OCI-LY1 (cell line): ENCODE measurements around the gene IGLL5.

Experiments used
- H2AFZ ChIP-seq: fragments of 200-600 bp; sonication (generic), shearing (Covaris generic); 2 replicates; pipeline ENCODE4 v1.6.0; 2014; ENCODE audit warnings: antibody characterized with exemption, mild to moderate bottlenecking, low read length
- H3F3A ChIP-seq: fragments of 200-600 bp; sonication (generic), shearing (Covaris generic); 2 replicates; pipeline ENCODE4 v1.6.0; 2014; ENCODE audit warnings: mild to moderate bottlenecking, antibody characterized with exemption, low read length, moderate library complexity; ENCODE audit not compliant: insufficient read depth
- H3K27ac ChIP-seq: fragments of 200-600 bp; sonication (generic); 2 replicates; pipeline ENCODE4 v1.5.1; 2014; ENCODE audit warnings: low read length, mixed run types, mild to moderate bottlenecking, low read depth; ENCODE audit not compliant: poor library complexity, severe bottlenecking
- H3K27me3 ChIP-seq: fragments of 200-600 bp; sonication (generic); 2 replicates; pipeline ENCODE4 v1.6.0; 2014; ENCODE audit warnings: antibody characterized with exemption, mild to moderate bottlenecking, low read length, moderate library complexity; ENCODE audit not compliant: insufficient read depth
- H3K36me3 ChIP-seq: fragments of 200-600 bp; sonication (generic); 2 replicates; pipeline ENCODE4 v1.6.1; 2014; ENCODE audit warnings: mild to moderate bottlenecking, antibody characterized with exemption, low read length, moderate library complexity, mixed read lengths; ENCODE audit not compliant: insufficient read depth
- H3K4me1 ChIP-seq: fragments of 200-600 bp; sonication (generic); 2 replicates; pipeline ENCODE4 v1.5.1; 2014; ENCODE audit warnings: mild to moderate bottlenecking, low read length, moderate library complexity; ENCODE audit not compliant: insufficient read depth, severe bottlenecking
- H3K4me2 ChIP-seq: fragments of 200-600 bp; sonication (generic), shearing (Covaris generic); 2 replicates; pipeline ENCODE4 v1.6.1; 2014; ENCODE audit warnings: low read length
- H3K4me3 ChIP-seq: fragments of 200-600 bp; sonication (generic); 2 replicates; pipeline ENCODE4 v1.5.1; 2014; ENCODE audit warnings: low read length, low read depth, mild to moderate bottlenecking, mixed read lengths; ENCODE audit not compliant: poor library complexity, severe bottlenecking
- H3K79me2 ChIP-seq: fragments of 200-600 bp; shearing (Covaris generic); 2 replicates; pipeline ENCODE4 v1.6.1; 2016; ENCODE audit warnings: mixed run types, low read length, mixed read lengths; ENCODE audit not compliant: insufficient read depth
- H3K9ac ChIP-seq: fragments of 200-600 bp; sonication (generic), shearing (Covaris generic); 2 replicates; pipeline ENCODE4 v1.6.1; 2014; ENCODE audit warnings: mild to moderate bottlenecking, low read length, mixed read lengths
- H3K9me2 ChIP-seq: fragments of 200-600 bp; sonication (generic), shearing (Covaris generic); 2 replicates; pipeline ENCODE4 v1.6.1; 2014; ENCODE audit warnings: low read depth, mild to moderate bottlenecking, low read length, mixed read lengths
- H3K9me3 ChIP-seq: fragments of 200-600 bp; shearing (Covaris generic); 2 replicates; pipeline ENCODE4 v1.6.1; 2014; ENCODE audit warnings: low read length, mixed read lengths
- H4K20me1 ChIP-seq: fragments of 200-600 bp; sonication (generic), shearing (Covaris generic); 2 replicates; pipeline ENCODE4 v1.6.0; 2016; ENCODE audit warnings: mild to moderate bottlenecking, low read length; ENCODE audit not compliant: insufficient read depth
- EZH2 ChIP-seq: fragments of 200-600 bp; sonication (generic), shearing (Covaris generic); IDR thresholded peaks from 2 replicates; pipeline ENCODE4 v1.8.0; 2017; ENCODE audit warnings: borderline replicate concordance, mixed run types, mild to moderate bottlenecking, antibody characterized with exemption, low read length, moderate library complexity, mixed read lengths
- TF ChIP-seq, protein P1 (sequence below): fragments of 200-600 bp; sonication (generic), shearing (Covaris generic); IDR thresholded peaks from 2 replicates; pipeline ENCODE4 v1.5.1; 2017; ENCODE audit warnings: mild to moderate bottlenecking, antibody characterized with exemption, low read length, moderate library complexity, mixed read lengths

Gene IGLL5

GRCh38 chr22:22840780-22841179 is 46.8 kb upstream of the IGLL5 start:
- Histone ChIP-seq H3K9ac (no peak overlapping the region), H3K9me2 (no peaks in the 10 kb centered on the region), H3K4me1 (peaks cover 22% of the 10 kb centered on the region), H3K79me2 (no peaks in the 10 kb centered on the region), H3K9me3 (no peaks in the 10 kb centered on the region), H3K4me3 (no peak overlapping the region), H3K36me3 (peaks cover 41% of the 10 kb centered on the region), H3K27ac (peak overlapping the region; percentile 23), H3F3A (no peaks in the 10 kb centered on the region), H2AFZ (no peak overlapping the region), H3K4me2 (no peak overlapping the region), H4K20me1 (no peaks in the 10 kb centered on the region), H3K27me3 (no peaks in the 10 kb centered on the region)
- no peak for TF ChIP-seq EZH2
- TF ChIP-seq, protein P1, sequence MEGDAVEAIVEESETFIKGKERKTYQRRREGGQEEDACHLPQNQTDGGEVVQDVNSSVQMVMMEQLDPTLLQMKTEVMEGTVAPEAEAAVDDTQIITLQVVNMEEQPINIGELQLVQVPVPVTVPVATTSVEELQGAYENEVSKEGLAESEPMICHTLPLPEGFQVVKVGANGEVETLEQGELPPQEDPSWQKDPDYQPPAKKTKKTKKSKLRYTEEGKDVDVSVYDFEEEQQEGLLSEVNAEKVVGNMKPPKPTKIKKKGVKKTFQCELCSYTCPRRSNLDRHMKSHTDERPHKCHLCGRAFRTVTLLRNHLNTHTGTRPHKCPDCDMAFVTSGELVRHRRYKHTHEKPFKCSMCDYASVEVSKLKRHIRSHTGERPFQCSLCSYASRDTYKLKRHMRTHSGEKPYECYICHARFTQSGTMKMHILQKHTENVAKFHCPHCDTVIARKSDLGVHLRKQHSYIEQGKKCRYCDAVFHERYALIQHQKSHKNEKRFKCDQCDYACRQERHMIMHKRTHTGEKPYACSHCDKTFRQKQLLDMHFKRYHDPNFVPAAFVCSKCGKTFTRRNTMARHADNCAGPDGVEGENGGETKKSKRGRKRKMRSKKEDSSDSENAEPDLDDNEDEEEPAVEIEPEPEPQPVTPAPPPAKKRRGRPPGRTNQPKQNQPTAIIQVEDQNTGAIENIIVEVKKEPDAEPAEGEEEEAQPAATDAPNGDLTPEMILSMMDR = no peak

DNA sequence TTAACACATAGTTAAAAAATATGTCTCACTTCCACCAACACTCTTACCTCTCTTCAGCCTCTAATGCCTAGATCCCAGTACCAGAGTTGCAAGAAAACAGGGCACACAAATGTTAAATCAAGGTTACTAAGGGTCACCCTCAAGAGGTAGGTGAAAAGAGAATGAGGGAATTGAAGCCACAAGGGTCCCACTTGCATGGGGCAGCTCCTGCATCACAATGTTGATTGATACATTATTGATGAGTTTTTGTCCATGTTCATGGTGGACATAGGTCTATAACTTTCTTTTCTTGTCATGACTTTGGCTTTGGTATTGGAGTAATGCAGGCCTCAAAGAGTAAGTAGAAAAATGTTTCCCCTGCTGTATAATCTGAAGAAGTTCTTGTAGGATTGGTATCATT is 46.0 kb upstream of the IGLL5 start:
- H3K9ac ChIP-seq = no peak overlapping the region
- H3K9me3 ChIP-seq = no peaks in the 10 kb centered on the region
- no peaks in the 10 kb centered on the region for H3K79me2 ChIP-seq
- no peaks in the 10 kb centered on the region for H3F3A ChIP-seq
- H3K9me2 ChIP-seq = no peaks in the 10 kb centered on the region
- H2AFZ ChIP-seq = no peak overlapping the region
- H4K20me1 ChIP-seq = no peaks in the 10 kb centered on the region
- no peak overlapping the region for H3K4me3 ChIP-seq
- no peak overlapping the region for H3K4me2 ChIP-seq
- peaks cover 22% of the 10 kb centered on the region for H3K4me1 ChIP-seq
- H3K36me3 ChIP-seq = peaks cover 41% of the 10 kb centered on the region
- peak overlapping the region; percentile 37 for H3K27ac ChIP-seq
- H3K27me3 ChIP-seq = no peaks in the 10 kb centered on the region
- TF ChIP-seq EZH2 = no peak
- TF ChIP-seq, protein P1 = no peak

GRCh38 chr22:22842085-22842484 is 45.5 kb upstream of the IGLL5 start:
- Histone ChIP-seq H3K4me1 (peaks cover 22% of the 10 kb centered on the region), H3K9me2 (no peaks in the 10 kb centered on the region), H3K27me3 (no peaks in the 10 kb centered on the region), H3K4me3 (no peak overlapping the region), H3K9me3 (no peaks in the 10 kb centered on the region), H3K36me3 (peaks cover 40% of the 10 kb centered on the region), H3K79me2 (no peaks in the 10 kb centered on the region), H3K27ac (no peak overlapping the region), H3K9ac (no peak overlapping the region), H2AFZ (no peak overlapping the region), H4K20me1 (no peaks in the 10 kb centered on the region), H3F3A (no peaks in the 10 kb centered on the region), H3K4me2 (no peak overlapping the region)
- TF ChIP-seq, protein P1 = no peak
- no peak for TF ChIP-seq EZH2
